AG09319 (cell line): Measurements from ENCODE around the gene DRC1.
"Not testable (repeated sequence)": the region's sequence is repeated elsewhere in the genome, so short reads cannot be mapped to it uniquely, and the experiment has no call there.

Experiments used
- DNase-seq: peaks from one replicate; pipeline ENCODE4 v3.0.0-alpha.2; 2010; ENCODE audit warnings: low read depth; ENCODE audit errors: extremely low read depth
- TF ChIP-seq, protein P1 (sequence below): IDR thresholded peaks from 2 replicates; pipeline ENCODE4 v1.5.1; 2011; ENCODE audit warnings: low read depth, mild to moderate bottlenecking, inconsistent platforms, low read length, moderate library complexity

The DRC1 gene

DNA sequence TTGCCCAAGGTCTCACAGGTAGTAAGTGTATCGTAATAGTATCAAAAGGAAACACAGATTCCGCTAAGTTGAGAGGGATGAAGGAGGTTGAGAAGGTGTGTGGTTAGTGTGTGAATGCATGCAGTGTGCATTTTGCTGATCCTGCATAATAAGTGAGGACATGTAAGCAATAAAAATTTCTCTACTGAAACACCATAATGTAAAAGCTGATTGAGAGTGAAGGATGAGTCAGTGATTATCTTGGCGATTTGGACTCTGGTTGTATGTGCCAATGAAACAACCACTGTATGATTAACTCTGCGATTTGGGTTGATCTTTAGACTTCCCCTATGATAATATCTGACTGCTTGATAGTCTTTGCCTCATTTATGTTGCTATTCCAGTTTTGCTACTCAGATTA is 38.4 kb upstream of the DRC1 start:
- TF ChIP-seq, protein P1, sequence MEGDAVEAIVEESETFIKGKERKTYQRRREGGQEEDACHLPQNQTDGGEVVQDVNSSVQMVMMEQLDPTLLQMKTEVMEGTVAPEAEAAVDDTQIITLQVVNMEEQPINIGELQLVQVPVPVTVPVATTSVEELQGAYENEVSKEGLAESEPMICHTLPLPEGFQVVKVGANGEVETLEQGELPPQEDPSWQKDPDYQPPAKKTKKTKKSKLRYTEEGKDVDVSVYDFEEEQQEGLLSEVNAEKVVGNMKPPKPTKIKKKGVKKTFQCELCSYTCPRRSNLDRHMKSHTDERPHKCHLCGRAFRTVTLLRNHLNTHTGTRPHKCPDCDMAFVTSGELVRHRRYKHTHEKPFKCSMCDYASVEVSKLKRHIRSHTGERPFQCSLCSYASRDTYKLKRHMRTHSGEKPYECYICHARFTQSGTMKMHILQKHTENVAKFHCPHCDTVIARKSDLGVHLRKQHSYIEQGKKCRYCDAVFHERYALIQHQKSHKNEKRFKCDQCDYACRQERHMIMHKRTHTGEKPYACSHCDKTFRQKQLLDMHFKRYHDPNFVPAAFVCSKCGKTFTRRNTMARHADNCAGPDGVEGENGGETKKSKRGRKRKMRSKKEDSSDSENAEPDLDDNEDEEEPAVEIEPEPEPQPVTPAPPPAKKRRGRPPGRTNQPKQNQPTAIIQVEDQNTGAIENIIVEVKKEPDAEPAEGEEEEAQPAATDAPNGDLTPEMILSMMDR, result no peak
- DNase-seq, result no peak

GRCh38 chr2:26363958-26364357 is 37.8 kb upstream of the DRC1 start:
- TF ChIP-seq, protein P1, result no peak

GRCh38 chr2:26364669-26365068 is 37.1 kb upstream of the DRC1 start:
- TF ChIP-seq, protein P1, result no peak
- no peak for DNase-seq

More at GRCh38 chr2:26363958-26364357, 37.8 kb upstream of the DRC1 start:
- DNase-seq, result no peak

GRCh38 chr2:26366957-26367356 is 34.8 kb upstream of the DRC1 start:
- TF ChIP-seq, protein P1, result no peak
- DNase-seq, result no peak

DNA sequence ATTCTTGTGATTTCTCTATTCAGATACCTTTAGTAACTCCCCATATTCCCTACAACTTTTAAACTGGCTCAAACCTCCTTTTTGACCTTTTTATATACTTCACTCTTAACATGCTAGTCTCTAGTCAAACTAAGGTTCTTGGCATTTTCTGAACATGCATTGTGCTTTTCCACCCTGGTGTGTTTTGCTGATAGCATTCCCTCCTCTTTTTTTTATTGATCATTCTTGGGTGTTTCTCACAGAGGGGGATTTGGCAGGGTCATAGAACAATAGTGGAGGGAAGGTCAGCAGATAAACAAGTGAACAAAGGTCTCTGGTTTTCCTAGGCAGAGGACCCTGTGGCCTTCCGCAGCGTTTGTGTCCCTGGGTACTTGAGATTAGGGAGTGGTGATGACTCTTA is 32.1 kb upstream of the DRC1 start:
- not testable (repeated sequence) for DNase-seq

DNA sequence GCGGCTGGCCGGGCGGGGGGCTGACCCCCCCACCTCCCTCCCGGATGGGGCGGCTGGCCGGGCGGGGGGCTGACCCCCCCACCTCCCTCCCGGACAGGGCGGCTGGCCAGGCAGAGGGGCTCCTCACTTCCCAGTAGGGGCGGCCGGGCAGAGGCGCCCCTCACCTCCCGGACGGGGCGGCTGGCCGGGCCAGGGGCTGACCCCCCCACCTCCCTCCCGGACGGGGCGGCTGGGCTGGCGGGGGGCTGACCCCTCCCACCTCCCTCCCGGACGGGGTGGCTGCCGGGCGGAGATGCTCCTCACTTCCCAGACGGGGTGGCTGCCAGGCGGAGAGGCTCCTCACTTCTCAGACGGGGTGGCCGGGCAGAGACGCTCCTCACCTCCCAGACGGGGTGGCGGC is 30.8 kb upstream of the DRC1 start:
- not testable (repeated sequence) for DNase-seq

DNA sequence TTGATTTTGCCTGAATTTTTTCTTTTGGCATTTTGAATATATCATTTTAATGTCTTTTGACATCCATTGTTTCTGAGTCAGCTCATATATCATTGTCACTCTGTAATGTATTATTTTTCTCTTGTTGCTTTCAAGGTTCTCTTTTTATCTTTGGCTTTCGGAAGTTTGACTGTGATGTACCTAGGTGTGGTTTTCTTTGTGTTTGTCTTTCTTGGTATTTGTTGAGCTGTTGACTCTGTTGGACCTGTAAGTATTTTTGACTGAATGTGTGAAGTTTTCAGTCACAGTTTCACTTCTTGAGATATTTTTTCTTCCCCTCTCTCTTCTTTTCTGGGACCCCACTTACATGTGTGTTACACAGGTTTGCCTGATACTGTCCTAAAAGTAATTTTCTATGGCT is 24.9 kb upstream of the DRC1 start:
- DNase-seq, result no peak
- TF ChIP-seq, protein P1, result no peak

- DNase-seq, result no peak
- TF ChIP-seq, protein P1, result no peak
Measured at GRCh38 chr2:26380281-26380680, 21.4 kb upstream of the DRC1 start.

DNA sequence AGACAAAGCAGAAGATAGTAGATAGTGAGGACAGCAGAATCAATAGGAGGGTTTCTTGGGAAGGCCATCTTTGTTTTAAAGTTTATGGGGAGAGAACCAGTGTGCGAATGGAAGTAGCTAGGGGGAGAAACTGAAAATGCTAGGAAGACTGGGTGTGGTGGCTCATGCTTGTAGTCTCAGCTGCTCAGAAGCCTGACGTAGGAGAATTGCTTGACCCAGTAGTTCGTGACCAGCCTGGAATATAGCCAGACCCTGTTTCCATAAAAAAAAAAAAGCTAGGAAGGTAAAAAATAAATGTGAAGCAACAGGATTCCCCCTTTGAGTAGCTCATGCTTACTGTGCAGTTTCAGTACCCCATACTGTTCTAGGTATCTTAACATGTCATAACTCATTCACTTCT is 19.2 kb upstream of the DRC1 start:
- TF ChIP-seq, protein P1, result no peak
- DNase-seq, result no peak
